GM12878 (cell line): ENCODE results near the gene CAPNS1. TPM values are rescaled to one million over a fixed set of nuclear protein-coding genes. Genes with fewer than 3 reads are reported as not detected.

Source experiments
- ATAC-seq: fragments of 200-7000 bp; cut with Tn5 transposase; 3 replicates; pipeline ENCODE4 v1.9.1; 2020; ENCODE audit warnings: mild to moderate bottlenecking, moderate library complexity
- BruUV-seq: library from RNA; stranded (reverse); fragments of 400-500 nt; replicated peaks from 2 replicates; lab custom pipeline; 2021; lab: Mats Ljungman, UMichigan
- CTCF ChIA-PET: fragments of 300-600 bp; sonication (Branson Sonifier 250); formaldehyde crosslinking; extraction: SDS; loops from one replicate; lab custom pipeline; 2021; ENCODE audit warnings: inconsistent platforms; lab: Yijun Ruan, JAX
- POLR2A ChIA-PET: fragments of 350-600 bp; formaldehyde crosslinking; extraction: SDS; loops from one replicate; lab custom pipeline; 2021; ENCODE audit warnings: inconsistent platforms; lab: Charles Lee
- RAD21 ChIA-PET: fragments of 300-600 bp; sonication (Branson Sonifier 250); formaldehyde crosslinking; loops from one replicate; lab custom pipeline; 2023; ENCODE audit warnings: antibody characterized with exemption; ENCODE audit not compliant: unreplicated experiment; lab: Charles Lee
- SMC1A ChIA-PET: fragments of 300-600 bp; sonication (Branson Sonifier 250); formaldehyde crosslinking; loops from one replicate; lab custom pipeline; 2023; ENCODE audit not compliant: unreplicated experiment, uncharacterized antibody; lab: Charles Lee
- DNase-seq: peaks from one replicate; pipeline ENCODE4 v3.0.0-alpha.2; 2011; ENCODE audit warnings: low read depth, low spot score
- FAIRE-seq: peaks from 3 replicates; lab custom pipeline; 2011; peaks lifted over from hg19 to GRCh38; lab: Jason Lieb, UNC
- H2AFZ ChIP-seq: 2 replicates; pipeline ENCODE4 v1.6.0; 2011; ENCODE audit warnings: low read depth, low read length, control low read depth; ENCODE audit not compliant: control insufficient read depth
- H3K27ac ChIP-seq: 2 replicates; pipeline ENCODE4 v1.5.1; 2011; ENCODE audit warnings: control low read depth; ENCODE audit not compliant: control insufficient read depth, insufficient read depth
- H3K27me3 ChIP-seq, 2 experiments: replicated peaks in 1 of 2; 2 replicates each; pipeline versions ENCODE4 v1.6.0 to v1.6.1; 2011; ENCODE audit warnings: low read length in 1 of 2; ENCODE audit not compliant: control insufficient read depth in 2 of 2, insufficient read depth in 2 of 2
- H3K36me3 ChIP-seq, 2 experiments: 2 replicates each; pipeline ENCODE4 v1.5.1; 2011; ENCODE audit warnings: low read length in 1 of 2; ENCODE audit not compliant: control insufficient read depth in 2 of 2, insufficient read depth in 2 of 2
- H3K4me1 ChIP-seq: 2 replicates; pipeline ENCODE4 v1.6.1; 2011; ENCODE audit warnings: mild to moderate bottlenecking, low read length, moderate library complexity, mixed read lengths; ENCODE audit not compliant: control insufficient read depth, insufficient read depth
- H3K4me2 ChIP-seq: 2 replicates; pipeline ENCODE4 v1.6.0; 2011; ENCODE audit warnings: control low read depth; ENCODE audit not compliant: control insufficient read depth, insufficient read depth
- H3K4me3 ChIP-seq: fragments of 200-600 bp; sonication (generic); 2 replicates; pipeline ENCODE4 v1.5.1; 2016
- H3K79me2 ChIP-seq: 2 replicates; pipeline ENCODE4 v1.6.0; 2011; ENCODE audit warnings: low read length; ENCODE audit not compliant: control insufficient read depth, insufficient read depth
- H3K9ac ChIP-seq: 2 replicates; pipeline ENCODE4 v1.8.0; 2011; ENCODE audit warnings: low read length, control low read depth, mixed read lengths; ENCODE audit not compliant: control insufficient read depth, insufficient read depth
- H3K9me3 ChIP-seq: replicated peaks from 3 replicates; pipeline ENCODE4 v1.5.1; 2011; ENCODE audit warnings: mild to moderate bottlenecking, low read length; ENCODE audit not compliant: control insufficient read depth, insufficient read depth
- H4K20me1 ChIP-seq: 2 replicates; pipeline ENCODE4 v1.6.0; 2011; ENCODE audit not compliant: control insufficient read depth, insufficient read depth
- CHD1 ChIP-seq: IDR thresholded peaks from 2 replicates; pipeline ENCODE4 v1.6.1; 2012; ENCODE audit warnings: low read depth, low read length, improper control_type of control experiment
- CHD4 ChIP-seq: fragments of 200-600 bp; sonication (generic); IDR thresholded peaks from 2 replicates; pipeline ENCODE4 v1.6.1; 2016; ENCODE audit warnings: mild to moderate bottlenecking
- CUX1 ChIP-seq: IDR thresholded peaks from 2 replicates; pipeline ENCODE4 v1.6.1; 2012; ENCODE audit warnings: improper control_type of control experiment, low read depth, low read length; ENCODE audit not compliant: insufficient replicate concordance
- EGR1 ChIP-seq, 2 experiments: IDR thresholded peaks; 1 replicate in 1 of 2; 2 replicates in 1 of 2; pipeline ENCODE4 v1.6.1; 2011 to 2012; ENCODE audit warnings: low read depth in 2 of 2, low read length in 2 of 2, borderline replicate concordance in 1 of 2, mild to moderate bottlenecking in 1 of 2, moderate library complexity in 1 of 2
- HDGF ChIP-seq: fragments of 450-650 bp; IDR thresholded peaks from 2 replicates; pipeline ENCODE4 v1.6.1; 2016; ENCODE audit warnings: antibody characterized with exemption
- JUNB ChIP-seq: IDR thresholded peaks from 2 replicates; pipeline ENCODE4 v1.6.1; 2016; ENCODE audit warnings: antibody characterized with exemption, mild to moderate bottlenecking
- NFYB ChIP-seq: IDR thresholded peaks from 2 replicates; pipeline ENCODE4 v1.6.1; 2011; ENCODE audit warnings: low read depth, mild to moderate bottlenecking, low read length, improper control_type of control experiment, moderate library complexity; ENCODE audit not compliant: insufficient read depth
- RB1 ChIP-seq: fragments of 450-650 bp; formaldehyde crosslinking; IDR thresholded peaks from 2 replicates; pipeline ENCODE4 v1.6.1; 2017; ENCODE audit warnings: mild to moderate bottlenecking, borderline replicate concordance
- SMAD1 ChIP-seq: fragments of 450-650 bp; IDR thresholded peaks from 2 replicates; pipeline ENCODE4 v1.6.1; 2018; ENCODE audit warnings: mild to moderate bottlenecking, low read depth; ENCODE audit not compliant: partially characterized antibody
- SMAD5 ChIP-seq: IDR thresholded peaks from 2 replicates; pipeline ENCODE4 v1.6.1; 2016; ENCODE audit warnings: antibody characterized with exemption, low read depth
- SP1 ChIP-seq: IDR thresholded peaks from one replicate; pipeline ENCODE4 v1.6.1; 2011; ENCODE audit warnings: low read depth, low read length
- ZNF274 ChIP-seq: IDR thresholded peaks from one replicate; pipeline ENCODE4 v1.8.0; 2011; ENCODE audit not compliant: insufficient read length, insufficient read depth
- ZSCAN29 ChIP-seq: fragments of 450-650 bp; IDR thresholded peaks from 2 replicates; pipeline ENCODE4 v1.6.1; 2017; ENCODE audit warnings: mild to moderate bottlenecking, moderate library complexity
- WGBS: methylation state at CpG from one replicate; pipeline ENCODE4 v1.1.6; 2016; ENCODE audit warnings: low lambda C conversion rate; ENCODE audit not compliant: insufficient replicate concordance, insufficient coverage; ENCODE audit errors: missing lambda C conversion rate; 5-methylcytosine and 5-hydroxymethylcytosine counted together
- in situ Hi-C: fragments of 300-500 bp; cut with MboI; formaldehyde crosslinking; loops from 9 replicates; pipeline ENCODE4 v1.14.3; 2018; ENCODE audit warnings: mixed read lengths
- intact Hi-C: fragments of 100-400 bp; cut with micrococcal nuclease; formaldehyde crosslinking; loops from one replicate; pipeline ENCODE4 v1.14.2; 2022; ENCODE audit not compliant: unreplicated experiment
- polyA plus RNA-seq, 11 experiments: library from polyadenylated mRNA; depleted of rRNA in 4 of 11; unstranded in 6 of 11; stranded (reverse) in 5 of 11; fragments of >200 nt; fragmentation: Nextera tagmentation in 4 of 11; fragmentation: Illumina TruSeq in 1 of 11; extraction: Ambion mirVana in 4 of 11; extraction: Trizol in 1 of 11; gene quantifications; 1 replicate in 1 of 11; 2 replicates in 10 of 11; pipeline versions ENCODE4 v1.2.1 to v1.2.3, GENCODE V29; 2011 to 2016; ENCODE audit warnings: inconsistent platforms in 2 of 11, missing spikeins in 2 of 11, low read depth in 1 of 11
- total RNA-seq, 4 experiments: library from RNA; depleted of rRNA in 3 of 4; stranded (reverse); fragments of >200 nt in 3 of 4; fragmentation: Illumina TruSeq in 1 of 4; extraction: Trizol in 1 of 4; gene quantifications; 2 replicates each; pipeline versions ENCODE4 v1.2.1 to v1.2.3, GENCODE V29; 2013 to 2021

CAPNS1 gene
- total and polyA plus RNA-seq, 10 of the 15 experiments (the other 5 are each of a cell fraction or from before 2014, with no cell fraction given): 96.9 to 562 (median 245) TPM

GRCh38 chr19:36101550-36102327, 38.1 kb upstream of the CAPNS1 start (continued):
- no peak for TF ChIP-seq ZSCAN29

- Histone ChIP-seq H3K79me2 (no peaks in the 10 kb centered on the region), H3K4me2 (no peak overlapping the region), H3K9me3 (no peaks in the 10 kb centered on the region), H3K4me3 (no peak overlapping the region), H3K9ac (no peak overlapping the region), H3K36me3 (peaks cover 4 to 30% of the 10 kb centered on the region in 2 experiments; a peak in 3 of 4 replicates), H4K20me1 (no peaks in the 10 kb centered on the region), H3K27ac (no peak overlapping the region), H2AFZ (no peak overlapping the region), H3K27me3 (no peaks in the 10 kb centered on the region), H3K4me1 (no peaks in the 10 kb centered on the region)
- ChIA-PET CTCF (no interaction called here), SMC1A (no interaction called here), RAD21 (no interaction called here), POLR2A (no interaction called here)
- FAIRE-seq (no peak), DNase-seq (no peak), ATAC-seq (no peak)
- intact Hi-C loops: no loop called here
- in situ Hi-C loops: no loop called here
- 98% methylated on average over 23 of the region's 24 CpGs for WGBS
- BruUV-seq: no TSS peak
- TF ChIP-seq CUX1 (no peak), ZNF274 (no peak), EGR1 (IDR thresholded peaks at IDR 0.05; ENCODE audit: borderline replicate concordance in 1 of 2, low read depth in 2 of 2, low read length in 2 of 2) (no peak), CHD1 (no peak), JUNB (no peak), SMAD1 (no peak), CHD4 (no peak), SMAD5 (no peak), HDGF (no peak), NFYB (no peak), RB1 (no peak), SP1 (no peak)
Observed at GRCh38 chr19:36103040-36103626, 36.7 kb upstream of the CAPNS1 start.
